Measurements from ENCODE around the gene GCK.
A peak's percentile ranks its signal among the peaks of the same experiment; 100 is the strongest.
"Not testable (repeated sequence)": the region's sequence is repeated elsewhere in the genome, so short reads cannot be mapped to it uniquely, and the experiment has no call there.

GCK gene

GRCh38 chr7:44200699-44201461 is 11.6 kb upstream of the GCK start, which contains the start of gene YKT6:
Gene YKT6 (plus strand): TSS chr7:44200978. CDS start chr7:44201136, 158 bp downstream.
- peak; percentile 97 for DNase-seq

DNA sequence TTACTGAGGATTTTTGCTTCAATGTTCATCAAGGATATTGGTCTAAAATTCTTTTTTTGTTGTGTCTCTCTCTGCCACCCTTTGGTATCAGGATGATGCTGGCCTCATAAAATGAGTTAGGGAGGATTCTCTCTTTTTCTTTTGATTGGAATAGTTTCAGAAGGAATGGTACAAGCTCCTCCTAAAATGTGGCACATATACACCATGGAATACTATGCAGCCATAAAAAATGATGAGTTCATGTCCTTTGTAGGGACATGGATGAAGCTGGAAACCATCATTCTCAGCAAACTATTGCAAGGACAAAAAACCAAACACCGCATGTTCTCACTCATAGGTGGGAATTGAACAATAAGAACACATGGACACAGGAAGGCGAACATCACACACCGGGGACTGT is 10.9 kb upstream of the GCK start:
- DNase-seq: not testable (repeated sequence)

DNA sequence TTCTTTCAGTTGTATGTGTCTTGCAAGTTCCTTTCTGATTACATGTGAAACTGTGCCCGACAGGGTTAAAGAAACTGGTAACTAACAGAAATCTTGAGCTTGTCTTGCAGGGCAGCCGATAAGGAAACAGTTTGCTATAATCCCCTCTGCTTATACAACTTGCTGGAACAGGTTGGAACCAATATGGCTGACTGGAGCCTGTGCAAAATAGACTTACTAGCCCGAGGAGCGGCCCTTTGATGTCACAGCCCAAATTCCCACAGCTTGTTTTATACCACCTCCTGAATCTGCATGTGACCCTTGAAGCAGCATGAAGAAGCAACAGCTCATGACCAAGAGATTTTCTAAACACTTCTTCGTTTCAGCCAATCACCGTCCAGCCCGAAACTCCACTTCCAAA is 8.2 kb upstream of the GCK start:
- DNase-seq: no peak

DNA sequence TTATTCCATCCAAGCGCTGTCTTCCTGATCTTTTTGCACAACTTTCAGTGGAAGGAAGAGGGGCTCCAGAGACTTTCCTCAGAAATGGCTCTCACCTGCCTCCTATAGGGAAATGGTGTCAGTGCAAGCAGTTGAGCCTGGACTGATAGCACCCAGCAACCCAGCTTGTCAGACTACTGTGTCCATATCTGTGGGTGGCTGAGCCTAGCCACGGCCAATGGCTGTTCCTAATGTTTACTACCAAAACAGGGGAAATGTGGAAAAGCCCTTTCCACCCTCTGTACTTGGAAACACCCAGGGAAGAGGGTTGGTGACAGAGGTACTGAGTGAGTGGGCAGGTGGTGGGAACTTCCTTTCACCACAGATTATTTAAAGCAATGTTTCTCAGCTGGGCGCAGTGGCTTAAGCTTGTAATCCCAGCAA is 7.2 kb upstream of the GCK start:
- peak; percentile 57 for DNase-seq

DNA sequence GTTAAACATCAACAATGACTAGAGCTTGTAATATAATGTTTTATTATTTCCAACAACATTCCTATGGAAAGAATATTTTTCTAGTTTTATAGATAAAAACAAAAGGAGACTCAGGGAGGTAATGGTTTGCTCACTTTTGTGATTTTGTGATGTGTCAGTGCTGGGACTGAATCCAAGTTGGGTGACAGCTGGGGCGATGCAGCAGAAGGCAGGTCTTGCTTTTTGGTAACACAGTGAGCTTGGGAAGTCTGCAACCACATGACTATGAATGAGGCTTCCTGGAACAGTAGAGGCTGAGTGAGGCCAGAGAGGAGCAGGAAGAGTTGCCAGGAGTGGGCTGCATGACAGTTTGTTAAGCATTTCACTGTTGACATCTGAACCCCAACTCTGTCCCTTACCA is 6.7 kb upstream of the GCK start:
- DNase-seq: no peak

GRCh38 chr7:44194562-44195145 is 5.4 kb upstream of the GCK start:
- DNase-seq: no peak

DNA sequence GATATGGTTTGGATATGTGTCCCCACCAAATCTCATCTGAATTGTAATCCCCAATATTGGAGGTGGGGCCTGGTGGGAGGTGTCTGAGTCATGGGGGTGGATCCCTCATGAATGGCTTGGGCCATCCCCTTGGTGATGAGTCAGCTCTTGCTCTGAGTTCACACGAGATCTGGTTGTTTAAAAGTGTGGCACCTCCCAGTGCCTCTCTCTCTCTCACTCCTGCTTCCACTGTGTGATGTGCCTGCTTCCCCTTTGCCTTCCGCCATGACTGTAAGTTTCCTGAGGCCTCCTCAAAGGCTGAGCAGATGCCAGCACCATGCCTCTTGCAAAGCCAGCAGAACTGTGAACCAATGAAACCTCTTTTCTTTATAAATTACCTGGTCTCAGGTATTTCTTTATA is 4.8 kb upstream of the GCK start:
- no peak for DNase-seq

GRCh38 chr7:44193011-44193802 is 4.0 kb upstream of the GCK start:
- no peak for DNase-seq

GRCh38 chr7:44191171-44191570 is 1.9 kb upstream of the GCK start:
- DNase-seq: no peak

DNA sequence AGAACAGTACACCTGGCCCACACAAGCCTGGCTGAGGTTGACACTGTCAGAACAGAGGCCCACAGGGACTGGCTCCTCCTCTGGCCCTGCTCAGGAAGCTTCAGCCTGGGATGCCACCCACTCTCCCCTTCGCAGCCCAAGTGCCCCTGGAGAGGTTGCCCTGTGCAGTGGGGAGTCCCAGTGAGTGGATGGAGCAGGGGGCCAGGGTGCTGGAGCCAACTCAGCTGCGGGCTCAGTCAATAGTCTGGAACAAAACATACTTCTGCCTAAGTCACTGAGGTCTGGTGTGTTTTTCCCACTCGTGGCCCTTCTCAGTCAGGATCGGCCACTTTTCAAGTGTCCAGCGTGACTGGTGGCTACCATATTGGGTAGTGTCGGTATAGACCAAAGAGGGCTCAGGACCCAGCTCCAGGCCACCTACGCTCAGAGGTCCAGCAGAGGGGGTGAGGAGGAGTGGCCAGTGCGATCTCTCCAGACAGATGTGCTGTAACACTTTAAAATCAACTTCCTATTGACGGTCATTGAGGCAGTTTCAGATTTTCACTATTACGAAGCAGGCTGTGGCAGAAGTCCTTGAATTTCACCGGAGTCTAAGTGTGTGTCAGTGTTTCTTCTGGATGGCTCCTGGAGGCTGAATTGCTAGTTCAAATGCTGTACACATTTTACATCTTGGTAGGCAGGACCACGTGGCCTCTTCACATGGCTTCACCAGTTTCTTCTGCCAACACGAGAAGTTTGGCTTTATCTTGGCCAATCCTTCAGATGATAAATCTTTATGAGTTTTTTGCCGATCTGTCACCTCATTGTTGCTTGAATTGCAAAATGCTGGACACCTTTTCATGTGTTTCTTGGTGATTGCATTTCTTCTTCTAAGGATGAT is 994 bp upstream of the GCK start:
- no peak for DNase-seq

DNA sequence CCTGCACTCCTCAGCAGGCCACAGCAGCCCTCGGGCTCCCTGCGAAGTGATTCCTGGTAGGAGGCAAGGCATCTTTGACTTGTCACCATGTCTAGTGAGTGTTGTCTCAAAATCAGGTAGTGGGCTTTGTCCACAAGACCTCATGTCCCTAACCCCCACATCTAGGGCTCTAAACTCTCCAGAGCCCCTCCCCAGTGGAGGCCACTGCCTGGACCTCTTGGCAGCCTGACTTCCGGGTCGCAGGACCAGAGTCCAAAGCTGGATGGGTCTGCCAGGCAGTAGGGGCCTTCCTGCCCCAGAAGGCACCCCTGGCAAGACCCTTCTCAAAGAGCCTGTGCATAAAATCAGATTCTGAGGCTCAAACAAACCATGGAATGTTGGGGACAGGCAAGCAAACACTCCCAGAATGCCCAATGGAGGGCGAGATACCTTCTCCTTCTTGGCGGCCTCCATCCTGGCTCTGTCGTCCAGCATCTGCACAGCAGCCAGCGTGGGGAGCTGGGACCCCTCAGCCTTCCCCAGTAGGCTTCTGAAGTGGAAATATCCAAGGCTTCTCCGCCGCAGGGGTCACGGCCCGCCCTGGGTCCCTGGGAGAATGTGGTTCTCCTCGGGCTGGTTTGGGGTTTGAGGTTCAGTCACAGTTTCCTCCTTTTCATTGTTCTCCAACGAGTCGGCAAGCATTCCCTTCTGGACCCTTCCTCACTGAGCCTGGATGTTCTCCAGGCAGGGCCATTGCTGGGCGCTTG is 586 bp downstream of the GCK start:
- DNase-seq: no peak

GRCh38 chr7:44187636-44188416 is 1.4 kb downstream of the GCK start:
- no peak for DNase-seq

DNA sequence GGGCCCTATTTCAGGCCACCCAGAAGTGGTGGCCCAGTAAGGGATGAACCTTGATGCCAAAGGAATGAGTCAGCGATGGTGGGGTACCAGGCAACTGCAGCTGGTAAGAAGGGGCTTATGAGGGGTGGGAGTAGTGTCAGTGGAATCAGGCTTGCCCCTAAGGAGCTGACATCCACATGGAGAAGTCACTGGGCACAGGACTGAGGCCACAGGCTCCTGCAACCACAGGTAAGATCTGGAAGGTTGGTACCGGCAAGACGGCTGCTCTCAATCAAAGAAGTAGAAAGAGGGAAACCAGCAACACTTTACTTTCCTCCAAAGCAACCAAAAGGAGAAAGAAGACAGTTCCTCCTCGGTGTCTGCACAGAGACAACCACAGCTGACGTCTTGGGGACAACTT is 2.5 kb downstream of the GCK start:
- DNase-seq: no peak

DNA sequence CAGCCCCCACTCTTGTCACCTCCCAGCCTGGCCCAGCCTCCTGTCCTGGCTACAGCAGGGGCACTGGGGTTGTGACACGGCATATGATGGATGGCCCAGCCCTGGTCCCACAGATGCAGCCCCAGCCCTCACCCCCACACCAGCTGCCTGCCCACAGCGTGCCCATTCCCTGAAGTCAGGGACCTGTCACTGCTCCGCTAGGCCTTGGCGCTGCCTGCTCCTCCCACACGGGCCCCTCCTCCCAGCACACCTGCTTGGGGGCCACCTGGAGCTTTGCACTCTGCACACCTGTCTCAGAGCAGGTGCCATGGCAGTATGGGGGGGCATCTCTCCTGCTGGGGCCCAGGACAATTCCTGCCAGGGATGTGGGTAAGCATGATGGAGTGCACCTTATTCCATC is 3.5 kb downstream of the GCK start:
- DNase-seq: peak; percentile 71

GRCh38 chr7:44184873-44185446 is 4.3 kb downstream of the GCK start:
- DNase-seq: no peak

- DNase-seq: no peak
These were observed 4.9 kb downstream of the GCK start for GRCh38 chr7:44184206-44184872.

DNA sequence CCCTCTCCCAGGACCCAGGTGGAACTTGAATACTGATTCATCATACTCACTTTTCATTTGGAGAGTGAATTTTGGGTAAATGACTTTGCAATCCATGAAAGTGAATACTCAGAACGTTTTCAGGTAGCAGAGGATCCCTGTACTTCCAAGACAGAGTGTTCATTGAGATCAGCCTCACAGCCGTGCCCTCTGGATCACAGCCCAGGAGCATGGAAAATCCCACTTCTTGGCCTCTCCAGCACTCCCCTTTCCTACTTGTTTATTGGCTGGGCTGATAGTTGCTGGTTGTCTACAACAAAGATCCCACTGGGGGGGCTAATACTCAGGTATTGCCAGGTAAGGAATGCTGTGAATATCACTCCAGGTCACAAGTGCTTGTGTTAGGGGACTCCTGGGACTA is 5.9 kb downstream of the GCK start:
- no peak for DNase-seq

GRCh38 chr7:44182827-44183226 is 6.4 kb downstream of the GCK start:
- DNase-seq: no peak

GRCh38 chr7:44180631-44181030 is 8.6 kb downstream of the GCK start:
- DNase-seq: no peak

DNA sequence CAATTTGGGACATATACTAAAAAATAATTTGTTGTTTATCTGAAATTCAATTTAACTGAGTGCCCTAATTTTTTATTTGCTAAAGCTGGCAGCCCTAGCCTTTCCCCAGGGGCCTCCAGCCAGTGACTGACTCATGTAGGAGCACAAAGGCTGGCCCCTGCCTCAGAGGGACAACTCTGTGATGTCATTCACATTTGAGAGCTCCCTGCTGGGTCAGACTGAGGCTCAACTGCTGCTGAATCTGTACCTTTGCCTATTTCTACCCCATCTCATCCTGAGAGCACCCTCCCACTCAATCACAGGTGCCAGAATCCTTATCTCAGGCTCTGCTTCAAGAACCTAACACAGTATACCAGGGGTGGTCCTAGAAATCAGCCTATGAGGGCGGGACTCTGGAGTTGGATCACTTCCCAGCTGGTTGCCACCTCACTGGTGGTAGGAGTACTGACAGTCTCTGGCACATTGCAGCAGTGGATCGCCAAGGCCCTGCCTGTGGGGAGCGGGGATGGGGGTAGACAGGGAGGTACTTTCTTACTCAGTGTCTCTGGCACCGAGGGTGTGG is 11.6 kb downstream of the GCK start:
- no peak for DNase-seq
